ENCODE results near the gene OR2C1.

DNA sequence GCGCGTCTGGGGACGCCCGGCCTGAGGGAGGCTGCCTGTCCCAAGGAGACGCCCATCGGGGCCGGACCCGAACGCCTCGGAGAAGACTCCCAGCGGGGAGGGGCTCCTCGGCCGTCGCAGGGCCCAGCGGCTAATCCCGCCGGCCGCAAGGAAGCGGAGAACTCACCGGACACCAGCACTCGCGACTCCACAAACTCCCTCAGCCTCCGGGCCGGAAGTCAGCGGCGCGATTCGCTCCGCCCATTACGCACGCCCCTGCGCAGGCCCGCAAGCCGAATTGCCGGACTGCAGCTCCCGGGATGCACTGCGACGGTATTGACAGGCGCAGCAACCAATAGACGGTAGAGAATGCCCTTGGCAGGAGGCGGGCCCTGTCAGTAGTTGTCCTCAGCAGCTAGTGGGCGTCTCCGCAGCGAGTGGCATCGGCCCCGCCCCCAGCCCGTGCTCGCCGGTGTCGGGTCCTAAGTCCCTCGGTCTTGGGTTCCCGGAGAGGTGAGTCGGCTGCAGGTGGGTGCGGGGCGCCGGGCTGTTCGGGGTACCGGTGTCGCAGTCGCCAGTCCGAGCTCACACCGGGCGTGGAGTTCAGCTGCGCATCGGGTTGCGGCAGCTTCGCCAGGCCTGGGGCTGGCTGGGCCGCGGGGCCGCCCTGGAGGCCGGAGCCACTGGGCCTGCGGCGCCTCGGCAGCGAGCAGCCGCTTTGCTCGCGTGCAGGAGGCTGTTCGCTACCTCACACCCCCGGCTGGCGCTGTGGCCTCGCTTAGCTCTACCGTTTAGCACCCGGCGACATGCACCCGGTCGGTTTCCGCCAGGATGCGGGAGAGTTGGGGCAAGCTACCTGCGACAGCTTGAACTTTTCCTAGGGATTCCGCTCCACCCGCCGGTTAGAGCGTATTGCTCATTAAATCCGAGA, 45.3 kb downstream of the OR2C1 start, which contains the start of the genes ZNF174 and ZSCAN32:
- no peak for TF ChIP-seq EZH2 (IDR thresholded peaks at IDR 0.05; ENCODE audit: low read length, missing control alignments)
- TF ChIP-seq, protein P1, sequence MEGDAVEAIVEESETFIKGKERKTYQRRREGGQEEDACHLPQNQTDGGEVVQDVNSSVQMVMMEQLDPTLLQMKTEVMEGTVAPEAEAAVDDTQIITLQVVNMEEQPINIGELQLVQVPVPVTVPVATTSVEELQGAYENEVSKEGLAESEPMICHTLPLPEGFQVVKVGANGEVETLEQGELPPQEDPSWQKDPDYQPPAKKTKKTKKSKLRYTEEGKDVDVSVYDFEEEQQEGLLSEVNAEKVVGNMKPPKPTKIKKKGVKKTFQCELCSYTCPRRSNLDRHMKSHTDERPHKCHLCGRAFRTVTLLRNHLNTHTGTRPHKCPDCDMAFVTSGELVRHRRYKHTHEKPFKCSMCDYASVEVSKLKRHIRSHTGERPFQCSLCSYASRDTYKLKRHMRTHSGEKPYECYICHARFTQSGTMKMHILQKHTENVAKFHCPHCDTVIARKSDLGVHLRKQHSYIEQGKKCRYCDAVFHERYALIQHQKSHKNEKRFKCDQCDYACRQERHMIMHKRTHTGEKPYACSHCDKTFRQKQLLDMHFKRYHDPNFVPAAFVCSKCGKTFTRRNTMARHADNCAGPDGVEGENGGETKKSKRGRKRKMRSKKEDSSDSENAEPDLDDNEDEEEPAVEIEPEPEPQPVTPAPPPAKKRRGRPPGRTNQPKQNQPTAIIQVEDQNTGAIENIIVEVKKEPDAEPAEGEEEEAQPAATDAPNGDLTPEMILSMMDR (conservative IDR thresholded peaks at IDR 0.05 in 1 of 2, IDR thresholded peaks at IDR 0.05 in 1 of 2; ENCODE audit: low read depth in 1 of 2, low read length in 2 of 2), result no peak

Measured in fibroblast of lung (primary cell).